Measurements from ENCODE around the gene SLC16A9.

DNA sequence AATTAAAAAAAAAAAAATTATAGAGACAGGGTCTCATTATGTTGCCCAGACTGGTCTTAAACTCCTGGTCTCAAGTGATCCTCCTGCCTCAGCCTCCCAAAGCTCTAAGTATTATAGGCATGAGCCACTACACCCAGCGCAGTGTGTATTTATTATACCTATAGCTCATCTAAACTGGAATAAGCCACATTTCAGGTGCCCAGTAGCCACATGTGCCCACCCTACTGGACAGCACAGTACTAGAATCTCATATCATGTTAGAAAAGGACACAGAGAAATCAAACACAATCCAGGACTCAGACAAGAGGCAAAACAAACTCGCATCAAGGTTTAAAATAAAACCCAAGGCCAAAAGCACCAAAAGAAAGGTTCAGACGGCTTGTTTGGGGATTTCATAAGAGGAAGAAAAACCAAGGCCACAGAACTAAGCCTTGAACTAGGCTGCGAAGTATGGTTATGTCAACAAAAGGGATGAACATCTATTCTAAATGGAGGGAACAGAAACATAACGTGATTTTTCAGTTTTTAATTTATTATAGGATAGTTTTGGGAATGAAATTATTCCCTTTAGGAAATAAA lies 32.3 kb downstream of the SLC16A9 start:
- TF ChIP-seq RAD21 (IDR thresholded peaks at IDR 0.05; ENCODE audit: low read depth) (no peak), EP300 (IDR thresholded peaks at IDR 0.05; ENCODE audit: borderline replicate concordance) (no peak), YY1 (IDR thresholded peaks at IDR 0.05; ENCODE audit: low read depth) (no peak), ZBTB7A (IDR thresholded peaks at IDR 0.05; ENCODE audit: low read depth) (no peak), TAF1 (IDR thresholded peaks at IDR 0.05; ENCODE audit: low read depth) (no peak), EGR1 (IDR thresholded peaks at IDR 0.05) (no peak), FOXM1 (IDR thresholded peaks at IDR 0.05; ENCODE audit: borderline replicate concordance, low read depth) (no peak), CREB1 (IDR thresholded peaks at IDR 0.05; ENCODE audit: low read depth) (no peak), CEBPB (IDR thresholded peaks at IDR 0.05) (no peak), NFIC (IDR thresholded peaks at IDR 0.05) (no peak), TCF12 (IDR thresholded peaks at IDR 0.05; ENCODE audit: low read depth) (no peak)
- TF ChIP-seq, protein P1, sequence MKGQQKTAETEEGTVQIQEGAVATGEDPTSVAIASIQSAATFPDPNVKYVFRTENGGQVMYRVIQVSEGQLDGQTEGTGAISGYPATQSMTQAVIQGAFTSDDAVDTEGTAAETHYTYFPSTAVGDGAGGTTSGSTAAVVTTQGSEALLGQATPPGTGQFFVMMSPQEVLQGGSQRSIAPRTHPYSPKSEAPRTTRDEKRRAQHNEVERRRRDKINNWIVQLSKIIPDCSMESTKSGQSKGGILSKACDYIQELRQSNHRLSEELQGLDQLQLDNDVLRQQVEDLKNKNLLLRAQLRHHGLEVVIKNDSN (IDR thresholded peaks at IDR 0.05) = no peak
- TF ChIP-seq, protein P2, sequence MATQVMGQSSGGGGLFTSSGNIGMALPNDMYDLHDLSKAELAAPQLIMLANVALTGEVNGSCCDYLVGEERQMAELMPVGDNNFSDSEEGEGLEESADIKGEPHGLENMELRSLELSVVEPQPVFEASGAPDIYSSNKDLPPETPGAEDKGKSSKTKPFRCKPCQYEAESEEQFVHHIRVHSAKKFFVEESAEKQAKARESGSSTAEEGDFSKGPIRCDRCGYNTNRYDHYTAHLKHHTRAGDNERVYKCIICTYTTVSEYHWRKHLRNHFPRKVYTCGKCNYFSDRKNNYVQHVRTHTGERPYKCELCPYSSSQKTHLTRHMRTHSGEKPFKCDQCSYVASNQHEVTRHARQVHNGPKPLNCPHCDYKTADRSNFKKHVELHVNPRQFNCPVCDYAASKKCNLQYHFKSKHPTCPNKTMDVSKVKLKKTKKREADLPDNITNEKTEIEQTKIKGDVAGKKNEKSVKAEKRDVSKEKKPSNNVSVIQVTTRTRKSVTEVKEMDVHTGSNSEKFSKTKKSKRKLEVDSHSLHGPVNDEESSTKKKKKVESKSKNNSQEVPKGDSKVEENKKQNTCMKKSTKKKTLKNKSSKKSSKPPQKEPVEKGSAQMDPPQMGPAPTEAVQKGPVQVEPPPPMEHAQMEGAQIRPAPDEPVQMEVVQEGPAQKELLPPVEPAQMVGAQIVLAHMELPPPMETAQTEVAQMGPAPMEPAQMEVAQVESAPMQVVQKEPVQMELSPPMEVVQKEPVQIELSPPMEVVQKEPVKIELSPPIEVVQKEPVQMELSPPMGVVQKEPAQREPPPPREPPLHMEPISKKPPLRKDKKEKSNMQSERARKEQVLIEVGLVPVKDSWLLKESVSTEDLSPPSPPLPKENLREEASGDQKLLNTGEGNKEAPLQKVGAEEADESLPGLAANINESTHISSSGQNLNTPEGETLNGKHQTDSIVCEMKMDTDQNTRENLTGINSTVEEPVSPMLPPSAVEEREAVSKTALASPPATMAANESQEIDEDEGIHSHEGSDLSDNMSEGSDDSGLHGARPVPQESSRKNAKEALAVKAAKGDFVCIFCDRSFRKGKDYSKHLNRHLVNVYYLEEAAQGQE (IDR thresholded peaks at IDR 0.05; ENCODE audit: low read depth) = no peak
- TF ChIP-seq, protein P3, sequence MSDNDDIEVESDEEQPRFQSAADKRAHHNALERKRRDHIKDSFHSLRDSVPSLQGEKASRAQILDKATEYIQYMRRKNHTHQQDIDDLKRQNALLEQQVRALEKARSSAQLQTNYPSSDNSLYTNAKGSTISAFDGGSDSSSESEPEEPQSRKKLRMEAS (IDR thresholded peaks at IDR 0.05) = no peak

All from Ishikawa (cell line).